ENCODE results near the gene MPL. TPM values are rescaled to one million over a fixed set of nuclear protein-coding genes. Genes with fewer than 3 reads are reported as not detected.

The MPL gene
- total and polyA plus RNA-seq, 4 donors, result 0.18 to 0.52 (median 0.20) TPM; not detected in 1

GRCh38 chr1:43312212-43312623 lies 25.4 kb upstream of the MPL start:
- Histone ChIP-seq H3K27me3 (ENCODE audit: control insufficient read depth in 1 of 2, insufficient read depth in 2 of 2, low read length in 1 of 2) (no peaks in the 10 kb centered on the region), H3K27ac (ENCODE audit: low read depth in 1 of 2, low read length in 2 of 2) (no peak overlapping the region), H3K9me3 (ENCODE audit: control insufficient read depth, low read length) (no peaks in the 10 kb centered on the region), H3K4me3 (ENCODE audit: low read length in 2 of 2) (no peak overlapping the region), H3K4me1 (ENCODE audit: control insufficient read depth in 1 of 2, insufficient read depth in 2 of 2, low read length in 2 of 2) (no peaks in the 10 kb centered on the region), H3K36me3 (ENCODE audit: control insufficient read depth in 1 of 2, insufficient read depth in 2 of 2, low read length in 1 of 2) (no peaks in the 10 kb centered on the region)
- 90 to 92% methylated on average over 19 of the region's 19 CpGs for WGBS, 2 donors
- peak in 1 of 2 donors; percentile 66 for DNase-seq
- ATAC-seq (ENCODE audit: low FRiP score), result peak; percentile 6
- intact Hi-C loops (cut with DNase I), result no loop called here

- Histone ChIP-seq H3K9me3 (ENCODE audit: control insufficient read depth, low read length) (no peaks in the 10 kb centered on the region), H3K27ac (ENCODE audit: low read depth in 1 of 2, low read length in 2 of 2) (no peak overlapping the region), H3K4me1 (ENCODE audit: control insufficient read depth in 1 of 2, insufficient read depth in 2 of 2, low read length in 2 of 2) (no peaks in the 10 kb centered on the region), H3K27me3 (ENCODE audit: control insufficient read depth in 1 of 2, insufficient read depth in 2 of 2, low read length in 1 of 2) (no peaks in the 10 kb centered on the region), H3K4me3 (ENCODE audit: low read length in 2 of 2) (no peak overlapping the region), H3K36me3 (ENCODE audit: control insufficient read depth in 1 of 2, insufficient read depth in 2 of 2, low read length in 1 of 2) (no peaks in the 10 kb centered on the region)
- DNase-seq, result peak; percentile 38 to 50
- no peak for ATAC-seq (ENCODE audit: low FRiP score)
- intact Hi-C loops (cut with DNase I), result no loop called here
- 93 to 94% methylated on average over 24 of the region's 24 CpGs for WGBS, 2 donors
Observed at GRCh38 chr1:43312663-43313515, 24.7 kb upstream of the MPL start.

GRCh38 chr1:43313771-43314170 lies 23.8 kb upstream of the MPL start:
- Histone ChIP-seq H3K4me3 (ENCODE audit: low read length in 2 of 2) (no peak overlapping the region), H3K4me1 (ENCODE audit: control insufficient read depth in 1 of 2, insufficient read depth in 2 of 2, low read length in 2 of 2) (no peaks in the 10 kb centered on the region), H3K27me3 (ENCODE audit: control insufficient read depth in 1 of 2, insufficient read depth in 2 of 2, low read length in 1 of 2) (no peaks in the 10 kb centered on the region), H3K27ac (ENCODE audit: low read depth in 1 of 2, low read length in 2 of 2) (no peak overlapping the region), H3K36me3 (ENCODE audit: control insufficient read depth in 1 of 2, insufficient read depth in 2 of 2, low read length in 1 of 2) (no peaks in the 10 kb centered on the region), H3K9me3 (ENCODE audit: control insufficient read depth, low read length) (no peaks in the 10 kb centered on the region)
- DNase-seq (peak; percentile 20 to 42), ATAC-seq (ENCODE audit: low FRiP score) (no peak)
- 92 to 96% methylated on average over 10 of the region's 10 CpGs for WGBS, 2 donors
- intact Hi-C loops (cut with DNase I), result no loop called here

GRCh38 chr1:43314233-43314632 lies 23.4 kb upstream of the MPL start:
- no peaks in the 10 kb centered on the region for H3K36me3 ChIP-seq (ENCODE audit: control insufficient read depth in 1 of 2, insufficient read depth in 2 of 2, low read length in 1 of 2)
- H3K4me1 ChIP-seq (ENCODE audit: control insufficient read depth in 1 of 2, insufficient read depth in 2 of 2, low read length in 2 of 2), result no peaks in the 10 kb centered on the region
- DNase-seq (peak; percentile 17 to 32), ATAC-seq (ENCODE audit: low FRiP score) (no peak)
- 95% methylated on average over 5 of the region's 5 CpGs for WGBS, 2 donors
- H3K27ac ChIP-seq (ENCODE audit: low read depth in 1 of 2, low read length in 2 of 2), result no peak overlapping the region
- no peaks in the 10 kb centered on the region for H3K27me3 ChIP-seq (ENCODE audit: control insufficient read depth in 1 of 2, insufficient read depth in 2 of 2, low read length in 1 of 2)
- no peaks in the 10 kb centered on the region for H3K9me3 ChIP-seq (ENCODE audit: control insufficient read depth, low read length)
- no peak overlapping the region for H3K4me3 ChIP-seq (ENCODE audit: low read length in 2 of 2)
- intact Hi-C loops (cut with DNase I), result no loop called here

- intact Hi-C loops (cut with DNase I), result no loop called here
- Histone ChIP-seq H3K4me3 (ENCODE audit: low read length in 2 of 2) (no peak overlapping the region), H3K4me1 (ENCODE audit: control insufficient read depth in 1 of 2, insufficient read depth in 2 of 2, low read length in 2 of 2) (no peaks in the 10 kb centered on the region), H3K27me3 (ENCODE audit: control insufficient read depth in 1 of 2, insufficient read depth in 2 of 2, low read length in 1 of 2) (no peaks in the 10 kb centered on the region), H3K9me3 (ENCODE audit: control insufficient read depth, low read length) (no peaks in the 10 kb centered on the region), H3K36me3 (ENCODE audit: control insufficient read depth in 1 of 2, insufficient read depth in 2 of 2, low read length in 1 of 2) (no peaks in the 10 kb centered on the region), H3K27ac (ENCODE audit: low read depth in 1 of 2, low read length in 2 of 2) (no peak overlapping the region)
- WGBS, 2 donors, result 89 to 91% methylated on average over 3 of the region's 3 CpGs
- DNase-seq (peak in 1 of 2 donors; percentile 37), ATAC-seq (ENCODE audit: low FRiP score) (no peak)
Observed at GRCh38 chr1:43315481-43315880, 22.1 kb upstream of the MPL start.

- Histone ChIP-seq H3K4me1 (ENCODE audit: control insufficient read depth in 1 of 2, insufficient read depth in 2 of 2, low read length in 2 of 2) (no peaks in the 10 kb centered on the region), H3K9me3 (ENCODE audit: control insufficient read depth, low read length) (no peaks in the 10 kb centered on the region), H3K27me3 (ENCODE audit: control insufficient read depth in 1 of 2, insufficient read depth in 2 of 2, low read length in 1 of 2) (no peaks in the 10 kb centered on the region), H3K27ac (ENCODE audit: low read depth in 1 of 2, low read length in 2 of 2) (no peak overlapping the region), H3K4me3 (ENCODE audit: low read length in 2 of 2) (no peak overlapping the region), H3K36me3 (ENCODE audit: control insufficient read depth in 1 of 2, insufficient read depth in 2 of 2, low read length in 1 of 2) (no peaks in the 10 kb centered on the region)
- intact Hi-C loops (cut with DNase I), result no loop called here
- ATAC-seq (ENCODE audit: low FRiP score) (no peak), DNase-seq (peak; percentile 14 to 37)
- WGBS, 2 donors, result 90 to 91% methylated on average over 10 of the region's 10 CpGs
Observed at GRCh38 chr1:43315963-43316737, 21.5 kb upstream of the MPL start.

GRCh38 chr1:43316738-43317520 lies 20.7 kb upstream of the MPL start:
- intact Hi-C loops (cut with DNase I), result no loop called here
- Histone ChIP-seq H3K4me3 (ENCODE audit: low read length in 2 of 2) (no peak overlapping the region), H3K27ac (ENCODE audit: low read depth in 1 of 2, low read length in 2 of 2) (no peak overlapping the region), H3K9me3 (ENCODE audit: control insufficient read depth, low read length) (no peaks in the 10 kb centered on the region), H3K4me1 (ENCODE audit: control insufficient read depth in 1 of 2, insufficient read depth in 2 of 2, low read length in 2 of 2) (no peaks in the 10 kb centered on the region), H3K36me3 (ENCODE audit: control insufficient read depth in 1 of 2, insufficient read depth in 2 of 2, low read length in 1 of 2) (no peaks in the 10 kb centered on the region), H3K27me3 (ENCODE audit: control insufficient read depth in 1 of 2, insufficient read depth in 2 of 2, low read length in 1 of 2) (no peaks in the 10 kb centered on the region)
- 88 to 90% methylated on average over 16 of the region's 16 CpGs for WGBS, 2 donors
- ATAC-seq (ENCODE audit: low FRiP score) (no peak), DNase-seq (peak; percentile 34 to 59)

- peak; percentile 17 to 40 for DNase-seq
- Histone ChIP-seq H3K9me3 (ENCODE audit: control insufficient read depth, low read length) (no peaks in the 10 kb centered on the region), H3K27ac (ENCODE audit: low read depth in 1 of 2, low read length in 2 of 2) (no peak overlapping the region), H3K4me3 (ENCODE audit: low read length in 2 of 2) (no peak overlapping the region), H3K4me1 (ENCODE audit: control insufficient read depth in 1 of 2, insufficient read depth in 2 of 2, low read length in 2 of 2) (no peaks in the 10 kb centered on the region), H3K27me3 (ENCODE audit: control insufficient read depth in 1 of 2, insufficient read depth in 2 of 2, low read length in 1 of 2) (no peaks in the 10 kb centered on the region), H3K36me3 (ENCODE audit: control insufficient read depth in 1 of 2, insufficient read depth in 2 of 2, low read length in 1 of 2) (no peaks in the 10 kb centered on the region)
- intact Hi-C loops (cut with DNase I), result no loop called here
- ATAC-seq (ENCODE audit: low FRiP score), result no peak
- 88 to 89% methylated on average over 15 of the region's 15 CpGs for WGBS, 2 donors
Observed at GRCh38 chr1:43317817-43318471, 19.7 kb upstream of the MPL start.
